Fibroblast of skin of right biceps (primary cell): ENCODE measurements around the gene KRT74.
A peak's percentile ranks its signal among the peaks of the same experiment; 100 is the strongest.

Experiments used
- DNase-seq: peaks from one replicate; pipeline ENCODE4 v3.0.0-alpha.2; 2013

Gene KRT74

DNA sequence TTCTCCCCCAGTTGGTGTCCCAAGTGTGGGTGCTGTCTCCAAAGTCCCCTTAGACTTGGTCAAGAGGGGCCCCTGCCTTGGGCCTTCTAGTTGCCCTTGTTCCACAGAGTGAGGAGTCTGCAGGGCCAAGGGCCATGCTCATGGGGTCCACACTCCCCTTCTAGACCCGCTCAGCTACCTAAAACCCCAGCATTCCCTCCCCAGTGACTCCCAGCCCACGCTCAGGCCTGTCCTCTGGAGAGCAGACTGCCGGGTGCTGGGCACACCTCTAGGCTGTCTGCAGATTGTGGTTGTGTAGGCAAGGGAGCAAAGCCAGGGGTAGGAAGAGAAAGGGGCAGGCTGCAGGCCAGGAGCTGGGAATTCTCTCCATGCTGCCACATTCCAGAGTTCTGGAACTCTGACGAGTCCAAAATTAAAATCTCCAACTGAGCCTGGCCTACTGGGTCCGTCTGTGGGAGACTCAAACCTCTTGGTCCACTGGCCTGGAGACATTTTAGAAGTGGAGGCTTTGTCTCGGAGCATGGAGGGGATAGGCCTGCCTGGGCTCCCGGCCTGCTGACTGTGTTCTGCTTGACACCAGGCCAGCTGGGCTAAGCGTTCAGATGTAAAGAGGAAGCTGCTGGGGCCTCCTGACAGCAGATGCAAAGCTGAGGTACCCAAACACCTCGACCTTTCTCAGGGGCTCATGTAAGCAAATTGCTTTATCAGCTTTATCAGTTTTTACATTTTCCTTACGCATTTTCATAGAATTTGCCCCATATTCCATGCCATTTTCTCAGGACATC is 39.8 kb downstream of the KRT74 start:
- DNase-seq, result no peak

DNA sequence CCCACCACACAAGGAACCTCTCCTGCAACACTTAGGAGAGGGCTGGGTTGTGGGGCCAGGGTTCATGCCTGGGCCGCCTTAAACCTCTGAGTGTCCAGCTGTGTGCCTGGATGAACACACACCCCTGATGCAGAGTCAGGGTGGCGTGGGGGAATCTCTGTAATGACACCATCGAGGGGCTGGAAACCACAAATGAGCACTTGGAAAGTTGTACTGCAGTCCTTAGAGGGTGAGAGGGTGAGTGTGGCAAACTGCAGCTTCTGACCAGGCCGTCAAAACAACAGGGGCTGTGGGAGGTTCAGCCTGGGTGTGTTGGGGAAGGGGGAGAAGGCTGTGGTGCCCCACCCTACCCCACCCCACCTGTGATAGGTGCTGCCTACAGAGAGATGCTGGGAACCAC is 41.0 kb downstream of the KRT74 start:
- DNase-seq, result no peak

DNA sequence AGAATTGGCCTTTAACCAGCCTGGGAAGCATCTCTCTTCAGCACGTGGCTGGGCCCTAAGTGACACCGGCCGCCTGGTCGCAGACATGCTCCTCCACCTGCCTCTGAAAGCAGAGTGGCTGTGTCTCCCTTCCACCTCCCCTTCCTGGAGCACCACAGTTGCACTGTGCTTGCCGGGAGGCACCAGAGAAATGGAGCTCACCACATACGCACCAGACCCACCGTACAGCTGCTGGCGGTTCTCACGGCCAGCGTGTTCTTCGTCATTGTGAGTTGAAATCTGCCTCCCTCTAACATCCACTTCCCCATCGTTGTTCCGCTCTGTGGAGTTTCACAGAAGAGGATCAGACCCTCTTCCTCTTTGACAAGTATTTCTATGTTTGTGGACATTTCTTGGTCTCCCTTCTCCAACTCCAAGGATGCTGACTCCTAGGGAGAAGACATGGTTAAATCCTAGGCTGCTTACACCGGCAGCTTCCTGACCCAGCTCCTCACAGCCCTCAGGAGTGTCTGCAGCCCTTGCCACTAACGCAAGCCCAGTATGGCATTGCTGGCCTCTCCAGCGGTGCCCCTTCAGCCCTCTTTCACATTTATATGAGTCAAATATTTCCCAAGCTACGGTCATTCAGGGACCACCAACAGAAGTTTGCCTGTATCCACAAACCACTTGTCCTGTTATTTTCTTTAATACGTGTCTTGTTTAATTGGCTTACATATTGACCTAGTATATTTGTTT is 41.9 kb downstream of the KRT74 start:
- DNase-seq, result no peak

DNA sequence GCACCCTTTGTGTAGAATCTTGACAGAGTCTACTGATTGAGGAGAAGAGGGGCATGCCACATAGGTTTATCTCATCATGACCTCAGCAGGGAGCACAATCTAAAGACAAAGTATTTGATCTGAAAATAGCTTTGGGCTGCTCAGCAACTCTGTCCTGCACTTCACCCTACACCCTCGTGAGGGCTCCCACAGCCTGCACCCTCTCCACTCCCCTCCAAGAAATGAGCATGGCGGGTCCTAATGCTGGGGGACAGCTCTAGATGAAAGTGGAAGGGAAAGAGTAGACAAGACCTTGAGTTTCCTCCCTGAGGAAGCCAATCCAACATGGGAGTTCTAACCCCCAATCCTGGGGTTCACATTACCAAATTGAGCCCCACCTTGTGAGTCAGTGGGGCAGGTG is 42.7 kb downstream of the KRT74 start:
- DNase-seq, result no peak

DNA sequence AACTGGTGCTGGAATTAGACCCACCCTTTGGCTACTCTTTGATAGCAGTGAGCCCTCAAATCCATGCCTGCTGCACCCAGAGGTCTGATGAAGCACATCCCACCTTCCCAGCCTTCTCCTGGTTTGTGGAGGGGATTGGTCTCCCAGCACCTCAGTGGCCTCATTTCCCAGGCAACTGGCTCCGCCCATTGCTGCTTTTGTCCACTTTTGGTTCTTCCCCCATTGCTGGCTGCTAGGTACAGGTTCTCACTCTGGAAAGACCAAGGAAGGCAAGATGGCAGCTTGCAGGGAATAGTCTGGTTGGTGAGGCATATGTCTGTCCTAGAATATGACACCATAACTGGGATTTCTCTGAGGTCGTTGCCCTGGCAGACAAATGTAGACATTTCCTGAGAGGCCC is 43.3 kb downstream of the KRT74 start:
- no peak for DNase-seq

DNA sequence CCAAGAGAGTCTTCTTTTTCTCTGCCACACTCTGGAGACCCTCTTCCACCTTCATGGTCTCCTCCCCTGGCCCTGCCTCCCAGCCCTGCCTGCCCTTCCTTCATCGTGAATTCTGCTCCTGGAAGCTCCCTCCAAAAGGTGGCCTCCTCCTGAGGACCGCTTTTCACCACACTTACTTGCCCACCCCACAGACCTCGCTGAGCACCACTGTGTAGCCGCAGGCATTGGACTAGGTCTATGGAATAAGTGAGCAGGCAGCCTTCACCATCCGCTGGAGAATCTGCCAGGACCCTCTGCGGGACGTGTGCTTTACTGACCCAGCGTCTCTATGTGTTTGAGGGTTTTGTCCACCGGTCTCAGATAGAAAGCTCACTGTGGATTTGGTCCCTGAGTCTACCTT is 43.8 kb downstream of the KRT74 start:
- DNase-seq, result no peak

DNA sequence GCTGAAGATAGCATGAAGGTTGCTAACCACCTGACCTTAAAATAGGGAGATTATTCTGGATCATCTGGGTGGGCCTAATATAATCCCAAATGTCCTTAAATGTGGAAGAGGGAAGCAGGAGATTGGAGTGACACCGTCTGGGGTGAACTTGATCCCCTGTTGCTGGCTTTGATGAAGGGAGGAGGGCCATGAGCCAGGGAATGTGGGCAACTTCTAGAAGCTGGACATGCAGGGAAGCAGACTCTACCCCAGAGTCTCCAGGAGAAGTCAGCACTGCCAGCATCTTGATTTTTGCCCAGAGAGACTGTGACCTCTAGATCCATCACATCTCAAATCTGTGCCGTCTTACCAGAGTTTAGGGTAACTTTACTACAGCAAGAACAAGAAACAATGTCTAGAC is 44.2 kb downstream of the KRT74 start:
- no peak for DNase-seq

DNA sequence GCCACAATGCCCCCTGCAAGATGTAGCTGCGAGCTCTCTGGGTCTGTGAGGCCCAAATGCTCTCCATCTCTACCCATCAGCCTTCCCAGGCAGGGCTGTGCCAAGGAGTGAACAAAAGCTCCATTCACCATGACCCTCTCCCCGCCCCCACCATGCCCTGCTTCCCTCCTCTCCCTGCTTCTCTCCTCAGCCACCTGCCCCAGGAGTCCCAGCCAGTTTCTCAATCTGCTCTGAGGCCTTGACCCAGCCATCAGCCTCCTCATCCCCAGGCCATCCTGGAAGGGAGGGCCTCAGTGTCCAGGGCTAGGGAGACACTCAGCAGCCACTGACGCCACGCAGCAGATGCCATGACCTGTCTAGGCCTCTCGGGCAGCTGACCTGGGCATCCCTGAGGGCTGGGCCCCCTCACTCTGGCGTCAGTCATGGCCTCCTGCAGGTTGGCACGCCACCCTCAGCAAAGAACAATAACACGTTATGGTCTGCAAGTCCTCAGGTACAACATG is 45.0 kb downstream of the KRT74 start:
- DNase-seq, result no peak

DNA sequence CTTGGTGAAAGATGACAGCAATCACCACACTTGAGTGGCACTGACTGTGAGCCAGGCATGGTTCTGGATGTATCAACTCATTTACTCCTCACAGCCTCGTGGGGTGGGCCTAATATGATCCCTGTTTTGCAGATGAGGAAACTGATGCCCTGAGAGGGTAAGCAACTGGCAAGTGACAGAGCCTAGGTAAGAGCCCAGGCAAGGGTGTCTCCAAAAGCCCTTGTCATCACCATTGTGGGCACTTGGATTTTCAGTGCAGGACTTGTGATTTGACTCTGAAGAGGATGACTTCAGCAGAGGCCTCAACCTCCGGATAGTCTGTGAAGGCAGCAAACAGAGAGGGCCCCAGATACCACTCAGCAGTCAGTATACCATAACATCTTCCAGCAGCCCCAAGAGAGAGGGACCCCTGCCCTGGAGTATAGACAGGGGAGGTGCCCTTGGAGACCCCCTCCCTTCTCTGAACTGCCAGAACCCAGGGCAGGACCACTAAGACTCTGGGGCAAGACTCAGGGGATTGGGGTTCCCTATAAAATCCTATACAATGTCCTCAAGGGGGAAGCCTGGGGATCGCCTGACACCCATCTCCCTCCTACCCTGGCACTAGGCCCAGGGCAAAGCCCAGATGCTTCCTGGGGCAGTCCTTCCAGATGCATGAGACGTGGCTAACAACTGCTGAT is 46.4 kb downstream of the KRT74 start:
- DNase-seq, result no peak

DNA sequence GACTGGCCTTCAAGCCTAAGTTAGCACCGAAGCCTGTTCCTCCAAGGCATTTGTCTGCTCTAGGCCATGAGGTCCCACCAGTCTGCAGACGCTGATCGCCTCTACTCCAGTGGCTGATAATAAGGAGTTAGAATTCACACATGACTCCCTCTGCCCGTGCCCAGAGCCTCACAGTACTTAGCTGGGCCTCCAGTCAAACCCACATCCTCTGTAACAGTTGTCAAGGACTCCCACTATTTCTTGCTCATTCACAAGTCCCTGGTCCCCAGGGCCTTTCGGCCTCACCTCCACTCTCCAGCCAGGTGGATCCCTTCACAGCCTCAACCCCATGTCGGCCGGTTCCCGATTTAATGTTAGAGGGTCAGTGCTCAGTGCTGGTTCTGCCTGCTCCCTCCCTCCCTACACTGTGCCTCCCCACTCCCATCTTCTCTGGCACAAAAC is 47.1 kb downstream of the KRT74 start:
- no peak for DNase-seq

DNA sequence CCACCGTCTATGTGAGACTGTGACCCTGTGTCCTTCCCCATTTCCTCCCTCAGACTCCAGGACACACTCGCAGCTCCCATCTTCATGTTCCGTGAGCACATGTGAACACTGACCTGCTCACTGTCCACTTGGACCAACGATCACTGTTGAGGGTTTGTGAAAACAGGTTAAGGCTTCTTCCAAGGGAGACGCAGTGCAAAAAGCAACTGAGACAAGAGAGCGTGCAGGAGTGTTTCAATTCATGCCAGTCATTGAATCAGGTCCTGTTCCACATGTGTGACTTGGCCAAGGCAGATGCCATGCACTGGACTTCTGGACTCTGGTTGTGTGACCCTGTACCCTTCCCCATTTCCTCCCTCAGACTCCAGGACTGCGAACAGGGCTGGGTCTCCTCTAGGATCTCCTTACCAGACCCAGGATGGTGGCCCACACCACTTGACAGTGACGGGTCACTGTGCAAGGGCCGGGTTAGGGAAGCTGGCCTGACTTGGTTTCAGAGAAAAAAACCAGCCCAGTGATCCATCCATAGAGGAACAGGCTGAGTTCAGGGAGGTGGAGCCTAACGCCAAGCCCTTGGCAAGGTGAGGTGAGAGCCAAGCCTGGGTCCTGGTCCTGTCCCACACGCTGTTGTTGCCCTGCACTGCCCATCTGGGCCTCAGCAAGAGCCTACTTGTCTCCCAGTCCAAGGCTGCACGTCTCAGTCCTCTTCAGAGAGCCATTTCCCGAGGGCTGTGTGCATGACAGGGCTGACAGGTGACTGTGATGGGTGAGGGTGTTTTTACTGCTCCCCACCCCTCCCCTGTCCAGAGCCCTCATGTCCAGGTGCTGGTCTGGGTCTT is 47.8 kb downstream of the KRT74 start:
- DNase-seq, result no peak

DNA sequence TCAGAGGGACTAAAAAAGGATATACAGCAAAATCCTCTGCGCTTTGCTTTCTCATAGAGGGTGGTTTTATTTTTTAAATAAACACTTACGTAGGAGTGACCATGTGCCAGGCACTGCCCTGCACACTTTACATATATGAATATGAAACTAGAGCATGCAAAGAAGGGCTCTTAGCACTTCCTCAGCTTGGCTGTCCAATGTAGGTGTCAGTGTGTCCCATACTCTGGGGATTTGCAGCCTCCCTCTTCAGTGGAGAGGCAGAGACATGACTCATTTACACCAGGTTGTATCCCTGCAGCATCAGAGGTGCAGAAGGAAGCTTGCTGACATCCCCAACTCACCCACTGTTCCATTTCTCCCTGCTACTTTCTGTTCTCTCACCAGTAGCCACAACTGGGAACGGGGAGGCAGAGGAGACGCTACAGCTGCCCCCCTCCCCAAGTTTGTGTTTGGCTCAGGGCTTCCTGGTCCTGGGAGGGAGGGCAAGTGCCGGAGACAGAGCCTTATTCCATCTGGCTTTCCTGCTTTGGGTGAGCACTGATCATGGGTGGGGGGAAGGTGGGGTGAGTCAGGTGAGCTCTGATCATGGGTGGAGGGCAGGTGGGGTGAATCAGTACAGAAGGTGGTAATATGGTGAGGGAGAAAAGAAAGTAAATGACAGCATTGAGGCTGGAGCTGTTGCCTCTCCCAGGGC is 48.6 kb downstream of the KRT74 start:
- no peak for DNase-seq

DNA sequence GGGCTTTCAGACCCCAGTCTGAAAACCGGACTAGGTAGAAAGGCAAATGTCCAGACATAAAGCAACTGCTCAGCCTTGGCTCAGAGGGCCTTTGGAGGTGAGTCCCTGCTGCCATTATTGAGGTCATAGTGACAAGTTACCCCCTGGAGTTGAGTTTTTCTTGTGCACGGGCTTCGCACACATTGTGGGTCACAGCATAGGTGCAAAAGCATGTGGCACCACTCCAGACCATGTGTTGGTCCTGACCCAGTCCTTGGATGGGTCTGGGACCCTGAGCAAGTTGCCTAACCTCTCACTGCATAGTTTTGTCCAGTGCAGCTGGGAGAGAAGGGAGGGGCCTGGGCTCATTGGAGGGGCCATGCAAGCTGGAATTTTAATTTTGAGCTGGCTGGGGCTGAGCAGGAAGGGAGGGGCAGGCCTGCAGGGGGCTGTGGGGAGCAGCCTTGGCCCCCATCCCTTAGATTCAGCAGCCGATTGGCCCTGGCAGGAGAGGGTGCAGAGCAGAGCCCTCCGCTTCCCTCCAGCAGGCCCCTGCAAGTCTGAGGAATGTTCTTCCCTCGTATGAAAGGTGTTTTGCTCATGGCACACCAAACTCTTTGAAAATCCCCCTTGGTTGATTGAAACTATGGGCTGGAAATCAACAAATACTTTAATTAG is 49.3 kb downstream of the KRT74 start:
- no peak for DNase-seq

DNA sequence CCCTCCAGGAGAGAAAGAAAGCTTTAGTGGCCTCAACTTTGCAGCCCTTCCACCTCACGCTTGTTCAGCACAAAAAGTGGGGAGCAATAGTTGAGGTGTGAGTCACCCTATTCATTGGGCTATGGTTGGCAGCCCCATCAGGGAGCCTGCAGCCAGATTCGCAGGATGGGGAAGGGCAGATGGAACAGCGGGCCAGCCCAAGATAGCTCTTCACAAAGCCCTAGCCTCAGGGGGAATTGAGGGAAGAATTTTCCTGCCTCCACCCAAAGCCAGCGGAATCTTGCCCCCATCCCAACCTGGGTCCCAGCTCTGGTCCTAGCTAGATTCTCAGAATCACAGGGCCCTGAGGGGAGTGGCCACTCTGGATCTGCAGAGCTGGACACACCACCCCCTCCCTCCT is 49.8 kb downstream of the KRT74 start:
- DNase-seq, result no peak

DNA sequence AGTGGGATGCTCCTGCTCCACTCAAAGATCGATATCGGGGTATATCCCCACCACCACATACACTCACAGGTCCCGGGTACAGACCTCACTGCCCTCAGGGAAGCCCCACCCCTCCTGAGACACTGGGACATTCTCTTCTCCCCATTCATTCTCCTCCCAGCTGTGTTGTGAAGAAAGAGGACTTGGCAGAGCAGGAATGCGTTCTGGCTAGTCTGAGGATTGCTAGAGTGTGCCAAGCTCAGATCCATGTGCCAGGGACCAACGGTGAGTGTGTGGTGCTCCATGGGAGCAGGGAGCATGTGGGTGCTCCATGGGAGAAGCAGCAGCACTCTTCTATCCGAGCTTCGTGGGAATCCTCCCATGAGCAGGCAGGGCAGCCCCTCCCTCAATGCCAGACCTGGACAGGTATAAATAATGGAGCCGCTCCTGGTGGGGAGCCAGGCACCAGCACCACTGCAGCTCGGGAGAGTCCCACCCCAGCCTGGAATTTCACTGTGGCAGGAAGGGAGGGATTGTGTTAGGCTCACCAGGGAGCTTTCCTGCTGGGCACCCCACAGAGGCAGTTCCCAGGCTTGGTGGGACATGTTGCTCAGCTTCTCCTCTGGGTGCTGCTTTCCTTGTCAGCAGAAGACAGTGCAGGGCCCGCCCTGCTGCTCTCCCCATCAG is 51.2 kb downstream of the KRT74 start:
- peak; percentile 19 for DNase-seq

DNA sequence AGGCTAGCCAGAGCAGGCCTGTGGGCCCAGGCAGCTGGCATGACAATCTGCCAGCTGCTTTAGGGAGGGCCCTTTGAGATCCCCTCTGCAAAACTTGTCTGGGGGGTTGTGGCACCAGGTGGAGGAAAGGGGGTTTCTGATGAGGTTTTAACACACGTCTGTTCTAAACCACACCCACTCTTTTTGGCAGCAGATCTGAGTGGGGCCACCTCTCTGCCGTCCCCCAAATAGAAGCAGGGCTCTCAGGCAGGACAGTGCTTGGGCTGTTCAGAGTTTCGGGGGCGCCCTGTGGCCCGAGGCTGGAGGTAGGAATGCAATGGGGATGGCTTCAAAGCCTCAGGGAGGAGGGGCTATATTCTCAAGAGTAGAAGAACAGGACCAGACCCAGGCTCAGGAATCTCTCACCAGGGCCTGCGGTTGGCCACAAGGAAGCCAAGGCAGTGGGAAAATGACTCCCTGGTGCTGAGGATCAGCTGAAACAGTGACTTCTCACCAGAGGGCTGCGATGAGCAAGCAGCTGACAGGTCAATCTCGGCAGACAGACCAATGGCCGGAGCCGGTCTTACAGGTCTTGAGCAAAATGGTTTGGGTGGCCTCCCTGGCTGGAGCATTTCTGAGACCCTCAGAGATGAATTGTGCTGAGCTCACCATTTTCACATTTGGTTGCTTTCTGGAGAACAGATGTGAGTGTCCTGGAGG is 51.9 kb downstream of the KRT74 start:
- peak; percentile 82 for DNase-seq

DNA sequence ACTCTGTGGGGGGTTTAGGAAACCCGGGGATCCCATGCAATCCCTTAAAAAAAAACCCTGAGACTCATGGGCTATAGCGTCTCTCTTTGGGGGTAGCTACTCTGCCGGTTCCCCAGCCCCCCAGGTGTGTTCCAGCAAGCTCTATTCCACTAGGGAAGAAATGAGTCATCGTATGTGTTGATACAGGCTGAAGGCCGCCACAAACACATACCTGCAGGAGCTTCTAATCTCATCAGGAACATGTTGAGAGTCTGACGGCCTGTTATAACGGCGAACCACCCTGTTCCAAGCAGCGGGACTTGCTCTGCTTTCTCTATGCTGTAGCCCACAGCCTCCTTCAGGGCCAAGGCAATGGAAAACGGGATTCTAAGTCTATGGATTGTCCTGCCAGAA is 52.5 kb downstream of the KRT74 start:
- DNase-seq, result peak; percentile 60

DNA sequence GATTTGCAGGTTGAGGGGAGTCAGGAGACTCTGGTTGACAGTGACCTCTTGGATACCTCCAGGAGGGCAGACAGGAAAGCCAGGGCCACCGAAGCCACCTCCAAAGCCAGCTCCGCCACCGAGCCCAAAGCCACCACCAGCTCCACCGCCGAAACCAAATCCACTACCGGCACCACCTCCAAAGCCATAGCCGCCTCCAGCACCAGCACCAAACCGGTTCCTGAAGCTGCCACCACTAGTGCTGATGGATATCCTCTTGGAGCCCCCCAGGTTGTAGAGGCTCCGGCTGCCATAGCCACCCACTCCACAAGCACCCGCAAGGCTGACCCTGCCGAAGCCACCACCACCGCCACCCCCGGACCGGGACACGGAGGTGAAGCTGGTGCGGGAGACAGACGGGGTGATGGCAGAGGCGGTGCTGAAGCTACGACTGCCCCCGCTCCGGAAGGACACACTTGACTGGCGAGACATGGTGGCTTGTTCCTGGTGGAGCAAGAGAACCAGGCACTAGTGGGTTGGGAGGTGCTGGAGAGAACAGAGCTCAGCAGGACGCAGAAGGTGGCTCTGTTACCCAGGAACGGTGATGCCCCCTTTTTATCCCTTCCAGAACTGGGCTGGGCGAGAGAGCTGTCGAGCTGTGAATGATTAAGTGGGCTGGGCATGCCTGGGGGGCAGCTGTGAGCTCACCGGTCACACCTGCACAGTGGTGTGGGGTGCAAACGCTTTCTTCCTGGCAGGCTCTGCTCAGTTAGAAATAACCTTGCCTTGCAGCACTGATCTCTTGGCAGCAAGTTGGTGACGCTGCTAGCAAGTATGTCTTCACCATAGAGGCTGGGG is 53.6 kb downstream of the KRT74 start, which contains the start of gene KRT5:
Gene KRT5, minus strand, starts transcription at position 569 of the 837 bp plus-strand sequence. Its CDS starts 98 bp downstream, at position 471.
- DNase-seq, result no peak

DNA sequence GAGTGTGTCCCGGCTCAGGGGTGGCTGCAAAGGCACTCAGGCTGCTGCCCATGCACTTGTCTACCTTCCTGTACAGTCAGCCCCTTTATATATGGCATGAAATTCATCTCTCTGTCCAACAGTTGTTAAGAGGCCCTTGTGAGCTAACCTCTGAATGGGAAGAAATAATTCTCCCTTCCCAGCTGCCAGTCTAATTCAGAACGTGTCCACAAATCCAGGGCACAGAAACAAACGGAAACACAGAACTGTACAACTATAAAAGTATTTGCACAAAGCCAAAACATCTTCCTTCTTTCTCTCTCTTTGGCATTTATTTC is 54.3 kb downstream of the KRT74 start:
- DNase-seq, result no peak
